HG03103 (cell line): ENCODE measurements around the gene COG4.
A peak's percentile ranks its signal among the peaks of the same experiment; 100 is the strongest.

Source experiments
- ATAC-seq: cut with Tn5 transposase; IDR thresholded peaks from one replicate; pipeline ENCODE4 v1.9.1; 2021; ENCODE audit warnings: low read depth; ENCODE audit not compliant: unreplicated experiment

COG4 gene

GRCh38 chr16:70481929-70482536 is 41.3 kb downstream of the COG4 start:
- ATAC-seq: no peak

GRCh38 chr16:70480127-70481105 is 42.9 kb downstream of the COG4 start:
- no peak for ATAC-seq

- no peak for ATAC-seq
These were observed 44.4 kb downstream of the COG4 start for GRCh38 chr16:70478912-70479341.

- no peak for ATAC-seq
These were observed 45.2 kb downstream of the COG4 start for GRCh38 chr16:70478169-70478568.

GRCh38 chr16:70476272-70477020 is 46.9 kb downstream of the COG4 start:
- ATAC-seq: peak; percentile 87

GRCh38 chr16:70475054-70475871 is 48.1 kb downstream of the COG4 start:
- no peak for ATAC-seq

GRCh38 chr16:70474320-70475053 is 48.9 kb downstream of the COG4 start:
- ATAC-seq: no peak

GRCh38 chr16:70473446-70474319 is 49.7 kb downstream of the COG4 start:
- no peak for ATAC-seq

- no peak for ATAC-seq
These were observed 50.4 kb downstream of the COG4 start for GRCh38 chr16:70472786-70473433.

GRCh38 chr16:70470927-70471341 is 52.4 kb downstream of the COG4 start:
- no peak for ATAC-seq

- no peak for ATAC-seq
These were observed 53.0 kb downstream of the COG4 start for GRCh38 chr16:70470141-70470926.

GRCh38 chr16:70468776-70469525 is 54.4 kb downstream of the COG4 start:
- no peak for ATAC-seq

- ATAC-seq: no peak
These were observed 55.7 kb downstream of the COG4 start for GRCh38 chr16:70467608-70468007.

- no peak for ATAC-seq
These were observed 56.2 kb downstream of the COG4 start for GRCh38 chr16:70467113-70467512.

- ATAC-seq: no peak
These were observed 56.6 kb downstream of the COG4 start for GRCh38 chr16:70466805-70467076.

- no peak for ATAC-seq
These were observed 57.2 kb downstream of the COG4 start for GRCh38 chr16:70465999-70466804.
